Peyer's patch (tissue), 4 donors: ENCODE results near the gene SYNRG. TPM values are rescaled to one million over a fixed set of nuclear protein-coding genes. Genes with fewer than 3 reads are reported as not detected.
"Not testable (repeated sequence)": the region's sequence is repeated elsewhere in the genome, so short reads cannot be mapped to it uniquely, and the experiment has no call there.

Experiments
- DNase-seq, 3 donors: peaks; one replicate each; pipeline ENCODE4 v3.0.0-alpha.2; 2017 to 2019
- H3K27ac ChIP-seq, 4 donors: fragments of 200-600 bp; sonication (generic); one replicate each; pipeline ENCODE4 v1.5.1; 2016 to 2019
- H3K27me3 ChIP-seq, 2 donors: fragments of 200-600 bp; sonication (generic); one replicate each; pipeline ENCODE4 v1.5.1; 2019
- H3K36me3 ChIP-seq, 3 donors: fragments of 200-600 bp; sonication (generic); one replicate each; pipeline ENCODE4 v1.5.1; 2016 to 2019
- H3K4me1 ChIP-seq, 4 donors: fragments of 200-600 bp; sonication (generic); one replicate each; pipeline ENCODE4 v1.5.1; 2016 to 2019
- H3K4me3 ChIP-seq, 4 donors: fragments of 200-600 bp; sonication (generic); 1 replicate in 3 of 4; 2 replicates in 1 of 4; pipeline ENCODE4 v1.5.1; 2016 to 2019; ENCODE audit warnings: mild to moderate bottlenecking in 1 of 4
- H3K9me3 ChIP-seq, 4 donors: fragments of 200-600 bp; sonication (generic); one replicate each; pipeline ENCODE4 v1.5.1; 2016 to 2019; ENCODE audit warnings: mild to moderate bottlenecking in 1 of 4
- CTCF ChIP-seq, 6 experiments: fragments of 450-650 bp in 4 of 6; fragments of 200-600 bp in 2 of 6; sonication (generic) in 1 of 6; IDR thresholded peaks; one replicate each; pipeline ENCODE4 v1.5.1; 2017 to 2019; ENCODE audit warnings: antibody characterized with exemption in 6 of 6, mild to moderate bottlenecking in 3 of 6, moderate library complexity in 1 of 6
- POLR2A ChIP-seq, 2 donors: fragments of 450-650 bp; IDR thresholded peaks; one replicate each; pipeline ENCODE4 v1.5.1; 2017; ENCODE audit warnings: antibody characterized with exemption in 2 of 2, mild to moderate bottlenecking in 2 of 2, moderate library complexity in 2 of 2
- total RNA-seq, 4 donors: library from RNA; depleted of rRNA; stranded (reverse); fragments of >200 nt; gene quantifications; one replicate each; pipeline ENCODE4 v1.1.0, GENCODE V29; 2016

SYNRG gene
- total RNA-seq, 4 donors from 2014 or later: 42.5 to 102 (median 49.5) TPM

- no peak overlapping the region for H3K27ac ChIP-seq
- peaks cover 0 to 74% (median 0%) of the 10 kb centered on the region in 3 donors for H3K36me3 ChIP-seq
- no peak overlapping the region for H3K4me3 ChIP-seq
- no peak for TF ChIP-seq CTCF (IDR thresholded peaks at IDR 0.05)
- no peak for TF ChIP-seq POLR2A (IDR thresholded peaks at IDR 0.05)
- no peak for DNase-seq
- no peaks in the 10 kb centered on the region for H3K27me3 ChIP-seq
- no peaks in the 10 kb centered on the region for H3K9me3 ChIP-seq
- no peaks in the 10 kb centered on the region for H3K4me1 ChIP-seq
Measured at GRCh38 chr17:37516127-37516571, 93.1 kb downstream of the SYNRG start.

GRCh38 chr17:37513711-37514110 lies 95.5 kb downstream of the SYNRG start:
- Histone ChIP-seq H3K27ac (no peak overlapping the region), H3K36me3 (peaks cover 0 to 53% (median 0%) of the 10 kb centered on the region in 3 donors), H3K27me3 (no peaks in the 10 kb centered on the region), H3K9me3 (no peaks in the 10 kb centered on the region), H3K4me1 (no peaks in the 10 kb centered on the region), H3K4me3 (no peak overlapping the region)
- no peak for TF ChIP-seq CTCF (IDR thresholded peaks at IDR 0.05)
- no peak for TF ChIP-seq POLR2A (IDR thresholded peaks at IDR 0.05)
- no peak for DNase-seq

DNA sequence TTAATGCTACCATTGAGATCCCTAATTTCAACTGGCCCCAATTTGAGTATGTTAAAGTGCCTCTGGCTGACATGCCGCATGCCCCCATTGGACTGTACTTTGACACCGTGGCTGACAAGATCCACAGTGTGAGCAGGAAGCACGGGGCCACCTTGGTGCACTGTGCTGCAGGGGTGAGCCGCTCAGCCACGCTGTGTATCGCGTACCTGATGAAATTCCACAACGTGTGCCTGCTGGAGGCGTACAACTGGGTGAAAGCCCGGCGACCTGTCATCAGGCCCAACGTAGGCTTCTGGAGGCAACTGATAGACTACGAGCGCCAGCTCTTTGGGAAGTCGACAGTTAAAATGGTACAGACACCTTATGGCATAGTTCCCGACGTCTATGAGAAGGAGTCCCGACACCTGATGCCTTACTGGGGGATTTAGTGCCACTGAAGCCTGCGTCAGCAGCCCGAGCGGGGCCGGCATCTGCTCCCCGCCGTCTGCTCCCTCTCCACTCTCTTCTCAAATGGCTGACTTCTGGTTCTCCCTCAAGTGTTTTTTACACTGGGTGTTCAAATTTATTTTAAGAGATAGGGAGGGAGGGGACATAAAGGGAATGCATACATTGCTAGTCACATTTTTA lies 96.7 kb downstream of the SYNRG start:
- TF ChIP-seq POLR2A (IDR thresholded peaks at IDR 0.05) (no peak), CTCF (IDR thresholded peaks at IDR 0.05) (no peak)
- peaks cover 0 to 41% (median 0%) of the 10 kb centered on the region in 3 donors for H3K36me3 ChIP-seq
- no peaks in the 10 kb centered on the region for H3K27me3 ChIP-seq

GRCh38 chr17:37511642-37512041 lies 97.6 kb downstream of the SYNRG start:
- not testable (repeated sequence) for H3K4me3 ChIP-seq, H3K27ac ChIP-seq, DNase-seq, H3K4me1 ChIP-seq, H3K9me3 ChIP-seq, H3K27me3 ChIP-seq
- H3K36me3 ChIP-seq: peaks cover 0 to 32% (median 0%) of the 10 kb centered on the region in 3 donors

More for the DNA sequence above, 96.7 kb downstream of the SYNRG start:
- no peak for DNase-seq
- no peak overlapping the region for H3K27ac ChIP-seq
- no peak overlapping the region for H3K4me3 ChIP-seq
- H3K9me3 ChIP-seq: no peaks in the 10 kb centered on the region
- no peaks in the 10 kb centered on the region for H3K4me1 ChIP-seq

- Histone ChIP-seq H3K4me1 (no peaks in the 10 kb centered on the region), H3K4me3 (no peak overlapping the region), H3K27me3 (no peaks in the 10 kb centered on the region), H3K27ac (no peak overlapping the region), H3K36me3 (peaks cover 0 to 18% (median 0%) of the 10 kb centered on the region in 3 donors), H3K9me3 (no peaks in the 10 kb centered on the region)
- no peak for DNase-seq
- no peak for TF ChIP-seq CTCF (IDR thresholded peaks at IDR 0.05)
- TF ChIP-seq POLR2A (IDR thresholded peaks at IDR 0.05): no peak
Measured at GRCh38 chr17:37510056-37510455, 99.2 kb downstream of the SYNRG start.

DNA sequence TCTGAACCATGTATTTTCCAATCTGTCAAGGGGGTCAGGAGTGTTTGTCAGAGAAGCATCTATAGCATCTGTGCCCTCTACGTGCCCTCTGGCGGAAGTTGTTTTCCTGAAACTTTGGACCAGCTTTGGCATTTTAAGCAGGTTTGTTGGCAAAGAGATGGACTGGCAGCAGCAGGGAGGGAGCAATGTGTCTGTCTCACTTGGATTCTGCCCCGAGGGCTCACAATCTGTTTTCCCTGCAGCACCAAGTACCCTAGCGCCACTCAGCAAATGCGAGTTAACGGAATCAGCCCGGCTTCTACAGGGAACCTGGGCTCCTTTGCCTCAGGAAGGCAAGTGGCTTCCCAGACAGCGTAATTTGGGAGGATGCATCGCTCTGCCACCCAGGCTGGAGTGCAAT lies 102.1 kb downstream of the SYNRG start:
- Histone ChIP-seq H3K27ac (no peak overlapping the region), H3K4me3 (no peak overlapping the region), H3K9me3 (no peaks in the 10 kb centered on the region), H3K4me1 (no peaks in the 10 kb centered on the region), H3K36me3 (peaks cover 0 to 2% (median 0%) of the 10 kb centered on the region in 3 donors), H3K27me3 (no peaks in the 10 kb centered on the region)
- no peak for DNase-seq
- TF ChIP-seq CTCF (IDR thresholded peaks at IDR 0.05) (no peak), POLR2A (IDR thresholded peaks at IDR 0.05) (no peak)
